Neural cell (in vitro differentiated cells): Measurements from ENCODE around the gene SLC39A13. TPM values are rescaled to one million over a fixed set of nuclear protein-coding genes. Genes with fewer than 3 reads are reported as not detected.

ENCODE experiments used
- H2AFZ ChIP-seq: fragments of 200-600, 300-800 bp; sonication (generic), shearing (Covaris generic); 2 replicates; pipeline ENCODE4 v1.6.0; 2014; ENCODE audit warnings: low read depth, mild to moderate bottlenecking, antibody characterized with exemption, low read length, moderate library complexity
- H3F3A ChIP-seq: fragments of 200-600 bp; shearing (Covaris generic); 2 replicates; pipeline ENCODE4 v1.6.1; 2016; ENCODE audit warnings: mild to moderate bottlenecking, moderate library complexity, mixed read lengths, antibody characterized with exemption, low read length; ENCODE audit not compliant: insufficient read depth, poor library complexity, severe bottlenecking
- H3K27ac ChIP-seq: fragments of 200-600, 300-800 bp; sonication (generic), shearing (Covaris generic); 2 replicates; pipeline ENCODE4 v1.5.1; 2014; ENCODE audit warnings: mild to moderate bottlenecking, low read length, moderate library complexity
- H3K27me3 ChIP-seq: fragments of 300-800, 200-600 bp; sonication (generic), shearing (Covaris generic); 2 replicates; pipeline ENCODE4 v1.6.0; 2014; ENCODE audit warnings: mild to moderate bottlenecking, low read depth, low read length, moderate library complexity; ENCODE audit not compliant: insufficient read depth
- H3K36me3 ChIP-seq: fragments of 300-800, 200-600 bp; sonication (generic), shearing (Covaris generic); 2 replicates; pipeline ENCODE4 v1.5.1; 2014; ENCODE audit warnings: mild to moderate bottlenecking, antibody characterized with exemption, low read length, moderate library complexity; ENCODE audit not compliant: insufficient read depth
- H3K4me2 ChIP-seq: fragments of 300-800, 200-600 bp; sonication (generic), shearing (Covaris generic); 2 replicates; pipeline ENCODE4 v1.6.0; 2014; ENCODE audit warnings: mild to moderate bottlenecking, low read length
- H3K4me3 ChIP-seq: fragments of 300-800, 200-600 bp; sonication (generic), shearing (Covaris generic); 2 replicates; pipeline ENCODE4 v1.5.1; 2014; ENCODE audit warnings: mild to moderate bottlenecking, low read length, moderate library complexity
- H3K79me2 ChIP-seq: fragments of 200-600 bp; shearing (Covaris generic); replicated peaks from 2 replicates; pipeline ENCODE4 v1.6.0; 2014; ENCODE audit warnings: mild to moderate bottlenecking, low read length, moderate library complexity; ENCODE audit not compliant: insufficient read depth
- H3K9ac ChIP-seq: fragments of 300-800, 200-600 bp; sonication (generic), shearing (Covaris generic); 2 replicates; pipeline ENCODE4 v1.6.1; 2016; ENCODE audit warnings: mild to moderate bottlenecking, low read length, mixed read lengths
- H3K9me2 ChIP-seq: fragments of 200-600 bp; shearing (Covaris generic); 2 replicates; pipeline ENCODE4 v1.6.1; 2016; ENCODE audit warnings: mild to moderate bottlenecking, low read length, mixed read lengths; ENCODE audit not compliant: insufficient read depth
- H3K9me3 ChIP-seq: fragments of 200-600, 300-800 bp; sonication (generic), shearing (Covaris generic); 2 replicates; pipeline ENCODE4 v1.6.1; 2016; ENCODE audit warnings: mild to moderate bottlenecking, mixed run types, low read length, moderate library complexity, mixed read lengths
- H4K20me1 ChIP-seq: fragments of 200-600 bp; shearing (Covaris generic); 2 replicates; pipeline ENCODE4 v1.6.1; 2016; ENCODE audit warnings: mild to moderate bottlenecking, mixed run types; ENCODE audit not compliant: insufficient read depth
- EP300 ChIP-seq: fragments of 450-650 bp; conservative IDR thresholded peaks from 2 replicates; pipeline ENCODE4 v1.6.1; 2014; ENCODE audit warnings: antibody characterized with exemption, mild to moderate bottlenecking, moderate library complexity; ENCODE audit not compliant: poor library complexity, severe bottlenecking
- EZH2 ChIP-seq: fragments of 200-600, 300-800 bp; shearing (Covaris generic), sonication (generic); IDR thresholded peaks from 2 replicates; pipeline ENCODE4 v1.6.1; 2014; ENCODE audit warnings: antibody characterized with exemption, low read length, borderline replicate concordance, mild to moderate bottlenecking; ENCODE audit not compliant: insufficient read depth, poor library complexity, severe bottlenecking
- MXI1 ChIP-seq: fragments of 450-650 bp; conservative IDR thresholded peaks from 2 replicates; pipeline ENCODE4 v1.6.1; 2014; ENCODE audit warnings: antibody characterized with exemption, mild to moderate bottlenecking; ENCODE audit not compliant: poor library complexity, severe bottlenecking
- POLR2AphosphoS5 ChIP-seq: IDR thresholded peaks from 2 replicates; pipeline ENCODE4 v1.6.1; 2012
- RAD21 ChIP-seq: fragments of 450-650 bp; conservative IDR thresholded peaks from 2 replicates; pipeline ENCODE4 v1.6.1; 2014; ENCODE audit warnings: antibody characterized with exemption, mild to moderate bottlenecking, moderate library complexity
- REST ChIP-seq: IDR thresholded peaks from 2 replicates; pipeline ENCODE4 v1.6.1; 2012; ENCODE audit warnings: borderline replicate concordance
- SMC3 ChIP-seq: fragments of 450-650 bp; conservative IDR thresholded peaks from 2 replicates; pipeline ENCODE4 v1.6.1; 2014; ENCODE audit warnings: antibody characterized with exemption, mild to moderate bottlenecking, moderate library complexity; ENCODE audit not compliant: poor library complexity
- TAF1 ChIP-seq: IDR thresholded peaks from 2 replicates; pipeline ENCODE4 v1.6.1; 2012; ENCODE audit warnings: low read depth
- polyA plus RNA-seq: library from polyadenylated mRNA; depleted of rRNA; stranded (reverse); fragments of >200 nt; gene quantifications from 2 replicates; pipeline ENCODE4 v1.2.3, GENCODE V29; 2014
- TF ChIP-seq, protein P1 (sequence below): fragments of 450-650 bp; IDR thresholded peaks from 2 replicates; pipeline ENCODE4 v1.5.1; 2014; ENCODE audit warnings: antibody characterized with exemption, mild to moderate bottlenecking, moderate library complexity; ENCODE audit not compliant: poor library complexity, severe bottlenecking

Gene SLC39A13
- polyA plus RNA-seq, 1 donor from 2014 or later, result 48.0 TPM

- Histone ChIP-seq H2AFZ (no peak overlapping the region), H3K27me3 (no peaks in the 10 kb centered on the region), H3K79me2 (peaks cover 7% of the 10 kb centered on the region), H3K27ac (no peak overlapping the region), H3K9ac (peak overlapping the region; percentile 93), H3K9me2 (no peaks in the 10 kb centered on the region), H3K4me3 (peak overlapping the region; percentile 91), H3K4me2 (peak overlapping the region; percentile 100), H3K9me3 (no peaks in the 10 kb centered on the region), H4K20me1 (no peaks in the 10 kb centered on the region), H3F3A (no peaks in the 10 kb centered on the region), H3K36me3 (no peaks in the 10 kb centered on the region)
- TF ChIP-seq RAD21 (no peak), SMC3 (no peak), POLR2AphosphoS5 (no peak), MXI1 (no peak), REST (no peak), EZH2 (no peak), EP300 (no peak), TAF1 (no peak)
- TF ChIP-seq, protein P1, sequence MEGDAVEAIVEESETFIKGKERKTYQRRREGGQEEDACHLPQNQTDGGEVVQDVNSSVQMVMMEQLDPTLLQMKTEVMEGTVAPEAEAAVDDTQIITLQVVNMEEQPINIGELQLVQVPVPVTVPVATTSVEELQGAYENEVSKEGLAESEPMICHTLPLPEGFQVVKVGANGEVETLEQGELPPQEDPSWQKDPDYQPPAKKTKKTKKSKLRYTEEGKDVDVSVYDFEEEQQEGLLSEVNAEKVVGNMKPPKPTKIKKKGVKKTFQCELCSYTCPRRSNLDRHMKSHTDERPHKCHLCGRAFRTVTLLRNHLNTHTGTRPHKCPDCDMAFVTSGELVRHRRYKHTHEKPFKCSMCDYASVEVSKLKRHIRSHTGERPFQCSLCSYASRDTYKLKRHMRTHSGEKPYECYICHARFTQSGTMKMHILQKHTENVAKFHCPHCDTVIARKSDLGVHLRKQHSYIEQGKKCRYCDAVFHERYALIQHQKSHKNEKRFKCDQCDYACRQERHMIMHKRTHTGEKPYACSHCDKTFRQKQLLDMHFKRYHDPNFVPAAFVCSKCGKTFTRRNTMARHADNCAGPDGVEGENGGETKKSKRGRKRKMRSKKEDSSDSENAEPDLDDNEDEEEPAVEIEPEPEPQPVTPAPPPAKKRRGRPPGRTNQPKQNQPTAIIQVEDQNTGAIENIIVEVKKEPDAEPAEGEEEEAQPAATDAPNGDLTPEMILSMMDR, result no peak
Measured at GRCh38 chr11:47409440-47410369, 1.3 kb downstream of the SLC39A13 start.

DNA sequence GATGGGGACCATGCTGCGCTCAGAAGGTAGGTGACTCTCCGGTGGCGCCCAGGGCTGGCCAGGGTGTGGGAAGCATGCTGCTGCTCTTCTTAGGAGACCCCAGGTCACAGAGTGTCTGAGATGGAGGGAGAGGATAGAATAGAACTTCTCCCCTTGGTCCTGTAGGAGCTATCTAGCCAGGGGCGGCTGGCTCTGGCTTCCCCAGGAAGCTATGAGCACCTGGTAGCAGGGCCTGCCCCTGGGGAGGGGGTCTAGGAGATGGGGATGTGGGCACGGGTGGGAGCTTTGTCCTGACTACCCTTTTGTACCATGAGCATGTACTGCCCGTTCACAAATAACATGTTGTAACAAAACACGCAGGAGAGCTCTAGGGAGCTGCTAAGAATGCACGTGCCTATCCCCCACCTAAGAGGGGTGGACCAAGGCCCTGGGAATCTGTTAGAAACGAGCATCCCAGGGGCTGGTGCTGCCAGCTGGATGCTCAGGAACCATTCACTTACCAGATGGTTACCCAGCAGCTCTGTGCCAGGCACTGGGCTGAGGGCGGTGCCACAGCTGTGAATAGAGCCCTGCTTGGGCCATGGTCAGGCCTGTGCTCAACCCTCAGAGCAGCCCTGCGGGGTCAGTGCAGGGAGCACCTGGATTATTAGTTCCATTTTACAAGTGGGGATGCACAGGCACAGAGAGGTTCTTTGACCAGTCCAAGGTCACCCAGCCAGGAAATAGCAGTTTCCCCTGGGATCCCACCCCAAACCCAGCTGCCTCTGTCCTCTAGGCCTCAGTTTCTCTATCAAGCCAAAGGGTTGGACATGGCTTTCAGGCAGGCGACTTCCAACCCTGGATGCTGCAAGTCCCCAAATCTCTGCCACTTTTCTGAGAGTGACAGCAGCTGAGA, 2.2 kb downstream of the SLC39A13 start:
- no peaks in the 10 kb centered on the region for H3K27me3 ChIP-seq
- no peaks in the 10 kb centered on the region for H3K36me3 ChIP-seq
- no peak overlapping the region for H3K27ac ChIP-seq
- H3K9ac ChIP-seq, result no peak overlapping the region
- H3F3A ChIP-seq, result no peaks in the 10 kb centered on the region
- no peak overlapping the region for H2AFZ ChIP-seq
- H4K20me1 ChIP-seq, result no peaks in the 10 kb centered on the region
- no peak for TF ChIP-seq REST
- TF ChIP-seq EZH2, result no peak
- TF ChIP-seq RAD21, result no peak
- TF ChIP-seq MXI1, result no peak
- no peak for TF ChIP-seq TAF1
- TF ChIP-seq SMC3, result no peak
- no peak for TF ChIP-seq EP300
- TF ChIP-seq, protein P1, result no peak
- no peak for TF ChIP-seq POLR2AphosphoS5
- H3K79me2 ChIP-seq, result peaks cover 7% of the 10 kb centered on the region
- H3K4me3 ChIP-seq, result peak overlapping the region; percentile 91
- no peaks in the 10 kb centered on the region for H3K9me3 ChIP-seq
- H3K9me2 ChIP-seq, result no peaks in the 10 kb centered on the region
- H3K4me2 ChIP-seq, result no peak overlapping the region
